HG03108 (cell line): ENCODE results near the gene U2AF1.
"Not testable (repeated sequence)": the region's sequence is repeated elsewhere in the genome, so short reads cannot be mapped to it uniquely, and the experiment has no call there.

Source experiments
- ATAC-seq: cut with Tn5 transposase; IDR thresholded peaks from one replicate; pipeline ENCODE4 v1.9.1; 2021; ENCODE audit warnings: moderate library complexity; ENCODE audit not compliant: unreplicated experiment

U2AF1 gene

GRCh38 chr21:43106965-43107793 lies at the start of gene U2AF1:
TSS of gene U2AF1 (minus strand) at chr21:43107570. CDS start at chr21:43107494, 76 bp downstream.
- peak; percentile 61 for ATAC-seq

GRCh38 chr21:43153601-43154000 lies 46.2 kb upstream of the U2AF1 start:
- ATAC-seq = not testable (repeated sequence)

- not testable (repeated sequence) for ATAC-seq
These were observed 42.0 kb upstream of the U2AF1 start for GRCh38 chr21:43149344-43149743.

- not testable (repeated sequence) for ATAC-seq
These were observed 40.6 kb upstream of the U2AF1 start for GRCh38 chr21:43147999-43148398.

GRCh38 chr21:43146637-43147036 lies 39.3 kb upstream of the U2AF1 start:
- ATAC-seq = not testable (repeated sequence)

- not testable (repeated sequence) for ATAC-seq
These were observed 34.0 kb upstream of the U2AF1 start for GRCh38 chr21:43141407-43141806.

- ATAC-seq = not testable (repeated sequence)
These were observed 31.6 kb upstream of the U2AF1 start for GRCh38 chr21:43138944-43139343.

GRCh38 chr21:43134520-43134919 lies 27.1 kb upstream of the U2AF1 start:
- not testable (repeated sequence) for ATAC-seq

- ATAC-seq = not testable (repeated sequence)
These were observed 22.7 kb upstream of the U2AF1 start for GRCh38 chr21:43130094-43130493.

- ATAC-seq = not testable (repeated sequence)
These were observed 8.6 kb upstream of the U2AF1 start for GRCh38 chr21:43115956-43116355.

GRCh38 chr21:43114483-43114882 lies 7.1 kb upstream of the U2AF1 start:
- not testable (repeated sequence) for ATAC-seq

- ATAC-seq = not testable (repeated sequence)
These were observed 1.6 kb upstream of the U2AF1 start for GRCh38 chr21:43109006-43109405.

- ATAC-seq = not testable (repeated sequence)
These were observed 807 bp upstream of the U2AF1 start for GRCh38 chr21:43108177-43108576.

GRCh38 chr21:43107794-43108137 lies 396 bp upstream of the U2AF1 start:
- ATAC-seq = not testable (repeated sequence)

GRCh38 chr21:43104642-43105041 lies 2.7 kb downstream of the U2AF1 start:
- not testable (repeated sequence) for ATAC-seq

- ATAC-seq = not testable (repeated sequence)
These were observed 5.1 kb downstream of the U2AF1 start for GRCh38 chr21:43102281-43102680.

- not testable (repeated sequence) for ATAC-seq
These were observed 5.7 kb downstream of the U2AF1 start for GRCh38 chr21:43101676-43102075.

GRCh38 chr21:43101000-43101399 lies 6.4 kb downstream of the U2AF1 start:
- not testable (repeated sequence) for ATAC-seq

- not testable (repeated sequence) for ATAC-seq
These were observed 15.3 kb downstream of the U2AF1 start for GRCh38 chr21:43091979-43092614.

- not testable (repeated sequence) for ATAC-seq
These were observed 16.4 kb downstream of the U2AF1 start for GRCh38 chr21:43090947-43091346.

GRCh38 chr21:43089463-43089862 lies 17.9 kb downstream of the U2AF1 start:
- ATAC-seq = not testable (repeated sequence)
